AG04450 (cell line): ENCODE measurements around the gene STK40. TPM values are rescaled to one million over a fixed set of nuclear protein-coding genes. Genes with fewer than 3 reads are reported as not detected.

Experiments used
- CTCF ChIA-PET: fragments of 300-600, 350-600 bp; formaldehyde crosslinking; extraction: SDS; loops from one replicate; lab custom pipeline; 2022; ENCODE audit warnings: antibody characterized with exemption, inconsistent platforms; lab: Charles Lee
- POLR2A ChIA-PET: fragments of 350-600 bp; formaldehyde crosslinking; extraction: SDS; loops from one replicate; lab custom pipeline; 2021; ENCODE audit warnings: antibody characterized with exemption, inconsistent platforms; lab: Yijun Ruan, JAX
- DNase-seq: peaks from one replicate; pipeline ENCODE4 v3.0.0-alpha.2; 2011; ENCODE audit warnings: low read depth, low spot score
- H3K27ac ChIP-seq: one replicate; pipeline ENCODE4 v1.5.1; 2012; ENCODE audit warnings: low read depth, low read length, control low read depth
- H3K27me3 ChIP-seq: one replicate; pipeline ENCODE4 v1.6.0; 2012; ENCODE audit warnings: low read length; ENCODE audit not compliant: control insufficient read depth, insufficient read depth
- H3K4me3 ChIP-seq: 2 replicates; pipeline ENCODE4 v1.5.1; 2011; ENCODE audit warnings: mild to moderate bottlenecking, low read depth, low read length, control low read depth
- H3K9me3 ChIP-seq: 2 replicates; pipeline ENCODE4 v1.5.1; 2012; ENCODE audit warnings: low read length; ENCODE audit not compliant: control insufficient read depth, insufficient read depth
- CTCF ChIP-seq: IDR thresholded peaks from 2 replicates; pipeline ENCODE4 v1.5.1; 2011; ENCODE audit warnings: low read depth, low read length, control low read depth, inconsistent platforms
- polyA plus RNA-seq: library from polyadenylated mRNA; depleted of rRNA; stranded (reverse); fragments of >200 nt; gene quantifications from 2 replicates; pipeline ENCODE4 v1.2.3, GENCODE V29; 2011

Gene STK40
- polyA plus RNA-seq, 1 experiment = 26.4 TPM

GRCh38 chr1:36323636-36324352 is 61.9 kb downstream of the STK40 start, which contains the start of gene EVA1B:
TSS of gene EVA1B (minus strand) at chr1:36323645. CDS start at chr1:36323037, 608 bp downstream.
- Histone ChIP-seq H3K27me3 (no peaks in the 10 kb centered on the region), H3K9me3 (no peaks in the 10 kb centered on the region; the same call in 1 of the 2 replicates), H3K4me3 (peak within 1 kb of the TSS; percentile 79), H3K27ac (peak within 1 kb of the TSS; percentile 83)
- CTCF ChIA-PET = interaction anchor here (0.8 to 1.9 kb wide), 5 partner anchors 19 to 163 kb away, joined by 3 to 9 read pairs (median 3); no protein-coding TSS in a partner anchor
- POLR2A ChIA-PET = interaction anchor here (0.5 to 2.6 kb wide), 10 partner anchors 8 to 1532 kb away, joined by 3 to 13 read pairs (median 3); no protein-coding TSS in a partner anchor
- TF ChIP-seq CTCF = no peak
- DNase-seq = no peak

GRCh38 chr1:36322786-36323635 is 62.7 kb downstream of the STK40 start:
- POLR2A ChIA-PET = interaction anchor here (0.6 to 2.6 kb wide), 7 partner anchors 13 to 97 kb away, joined by 3 to 13 read pairs (median 3); no protein-coding TSS in a partner anchor
- H3K4me3 ChIP-seq = peak overlapping the region; percentile 79
- CTCF ChIA-PET = interaction anchor here (0.6 to 1.9 kb wide), 7 partner anchors 9 to 97 kb away, joined by 3 to 9 read pairs (median 4); no protein-coding TSS in a partner anchor
- H3K9me3 ChIP-seq = no peaks in the 10 kb centered on the region; the same call in 1 of the 2 replicates
- H3K27me3 ChIP-seq = no peaks in the 10 kb centered on the region
- DNase-seq = no peak
- peak overlapping the region; percentile 73 for H3K27ac ChIP-seq
- no peak for TF ChIP-seq CTCF

- CTCF ChIA-PET = interaction anchor here (0.6 to 1.8 kb wide), 5 partner anchors 8 to 173 kb away, joined by 3 to 8 read pairs (median 4); partner anchors contain the start of gene TRAPPC3
- H3K4me3 ChIP-seq = peak overlapping the region; percentile 79
- DNase-seq = no peak
- H3K27ac ChIP-seq = peak overlapping the region; percentile 73
- POLR2A ChIA-PET = interaction anchor here (0.6 to 2.6 kb wide), 7 partner anchors 12 to 173 kb away, joined by 3 to 13 read pairs (median 4); partner anchors contain the start of gene TRAPPC3
- TF ChIP-seq CTCF = no peak
- H3K9me3 ChIP-seq = no peaks in the 10 kb centered on the region; the same call in 1 of the 2 replicates
- H3K27me3 ChIP-seq = no peaks in the 10 kb centered on the region
Observed at GRCh38 chr1:36322041-36322785, 63.5 kb downstream of the STK40 start.

GRCh38 chr1:36321119-36321951 is 64.4 kb downstream of the STK40 start:
- H3K9me3 ChIP-seq = no peaks in the 10 kb centered on the region; the same call in 1 of the 2 replicates
- peak overlapping the region; percentile 65 for H3K27ac ChIP-seq
- peak overlapping the region; percentile 79 for H3K4me3 ChIP-seq
- no peak for TF ChIP-seq CTCF
- no peaks in the 10 kb centered on the region for H3K27me3 ChIP-seq
- POLR2A ChIA-PET = interaction anchor here (0.6 to 1.8 kb wide), 8 partner anchors 11 to 172 kb away, joined by 3 to 8 read pairs (median 4); partner anchors contain the start of gene TRAPPC3
- peak; percentile 80 for DNase-seq
- CTCF ChIA-PET = interaction anchor here (1.2 to 1.6 kb wide), 2 partner anchors 21 to 47 kb away, joined by 3 to 4 read pairs; no protein-coding TSS in a partner anchor
